Measurements from ENCODE around the gene CRIP3. TPM values are rescaled to one million over a fixed set of nuclear protein-coding genes. Genes with fewer than 3 reads are reported as not detected.

The CRIP3 gene
- total and polyA plus RNA-seq, 2 of the 13 experiments (the other 11 are each of a cell fraction or from before 2014, with no cell fraction given) = 6.3 to 9.3 TPM

GRCh38 chr6:43274127-43274915 lies 34.3 kb downstream of the CRIP3 start (continued):
- TF ChIP-seq ZNF142 (CRISPR knock-in tag; IDR thresholded peaks at IDR 0.05) (no peak), MXD3 (CRISPR knock-in tag; IDR thresholded peaks at IDR 0.05) (no peak; the same call in 1 of the 2 replicates), ZFP82 (CRISPR knock-in tag; IDR thresholded peaks at IDR 0.05; ENCODE audit: borderline replicate concordance) (no peak), HMG20A (CRISPR knock-in tag; IDR thresholded peaks at IDR 0.05; ENCODE audit: borderline replicate concordance) (no peak), SP2 (CRISPR knock-in tag; IDR thresholded peaks at IDR 0.05) (no peak), GZF1 (CRISPR knock-in tag; IDR thresholded peaks at IDR 0.05) (no peak), RXRB (CRISPR knock-in tag; IDR thresholded peaks at IDR 0.05; ENCODE audit: borderline replicate concordance) (0 out of 2 replicates have a peak, but pooled peaks have one; percentile 5), POLR2AphosphoS2 (IDR thresholded peaks at IDR 0.05; ENCODE audit: low read depth, low read length) (peak; percentile 29; the same call in 1 of the 2 replicates), SETDB1 (CRISPR knock-in tag; IDR thresholded peaks at IDR 0.05; ENCODE audit: borderline replicate concordance) (peak; percentile 52; the same call in 1 of the 2 replicates), PAX8 (CRISPR knock-in tag; IDR thresholded peaks at IDR 0.05; ENCODE audit: borderline replicate concordance) (no peak), FOXP4 (CRISPR knock-in tag; IDR thresholded peaks at IDR 0.05) (no peak)
